IMR-90 (cell line): ENCODE measurements around the gene VPS11. TPM values are rescaled to one million over a fixed set of nuclear protein-coding genes. Genes with fewer than 3 reads are reported as not detected.

Experiments
- ATAC-seq: fragments of 200-7000 bp; cut with Tn5 transposase; 2 replicates; pipeline ENCODE4 v1.9.1; 2020; ENCODE audit warnings: low read depth, mild to moderate bottlenecking, moderate library complexity
- BruUV-seq: library from RNA; stranded (reverse); fragments of 400-500 nt; replicated peaks from 2 replicates; lab custom pipeline; 2021; lab: Mats Ljungman, UMichigan
- CTCF ChIA-PET: fragments of 300-600 bp; formaldehyde crosslinking; extraction: SDS; loops from one replicate; lab custom pipeline; 2021; ENCODE audit warnings: antibody characterized with exemption; lab: Yijun Ruan, JAX
- POLR2A ChIA-PET: fragments of 300-600 bp; sonication (Branson Sonifier 250); formaldehyde crosslinking; loops from one replicate; lab custom pipeline; 2022; ENCODE audit warnings: antibody characterized with exemption; ENCODE audit not compliant: unreplicated experiment; lab: Charles Lee
- DNase-seq: peaks from one replicate; pipeline ENCODE4 v3.0.0; 2013
- H2AFZ ChIP-seq: replicated peaks from 2 replicates; pipeline ENCODE3; 2013; ENCODE audit warnings: low read length, mild to moderate bottlenecking; ENCODE audit not compliant: poor library complexity
- H2AK5ac ChIP-seq: 2 replicates; pipeline ENCODE4 v1.6.1; 2013; ENCODE audit warnings: low read depth, low read length, inconsistent platforms
- H2AK9ac ChIP-seq: replicated peaks from 2 replicates; pipeline ENCODE3; 2013; ENCODE audit warnings: mild to moderate bottlenecking, low read depth, low read length, moderate library complexity; ENCODE audit not compliant: poor library complexity
- H2BK120ac ChIP-seq: 2 replicates; pipeline ENCODE4 v1.6.1; 2013; ENCODE audit warnings: low read depth, low read length, inconsistent platforms
- H2BK15ac ChIP-seq: 3 replicates; pipeline ENCODE4 v1.6.1; 2013; ENCODE audit warnings: low read depth, low read length, inconsistent platforms
- H2BK20ac ChIP-seq: 2 replicates; pipeline ENCODE4 v1.6.1; 2013; ENCODE audit warnings: low read depth, mild to moderate bottlenecking, inconsistent platforms, low read length, moderate library complexity
- H2BK5ac ChIP-seq: 2 replicates; pipeline ENCODE4 v1.6.1; 2013; ENCODE audit warnings: mild to moderate bottlenecking, low read depth, low read length, inconsistent platforms; ENCODE audit not compliant: poor library complexity, severe bottlenecking
- H3K14ac ChIP-seq: replicated peaks from 2 replicates; pipeline ENCODE4 v1.6.1; 2013; ENCODE audit warnings: low read depth, low read length, inconsistent platforms
- H3K18ac ChIP-seq: 2 replicates; pipeline ENCODE4 v1.6.1; 2013; ENCODE audit warnings: low read depth, low read length, control low read depth
- H3K23ac ChIP-seq: 2 replicates; pipeline ENCODE4 v1.6.1; 2013; ENCODE audit warnings: low read depth, low read length, inconsistent platforms
- H3K27ac ChIP-seq: 2 replicates; pipeline ENCODE4 v1.5.1; 2013; ENCODE audit warnings: mild to moderate bottlenecking, control low read depth, low read length; ENCODE audit not compliant: insufficient read depth
- H3K27me3 ChIP-seq: 2 replicates; pipeline ENCODE4 v1.6.1; 2013; ENCODE audit warnings: low read length; ENCODE audit not compliant: control insufficient read depth, insufficient read depth
- H3K36me3 ChIP-seq: 2 replicates; pipeline ENCODE4 v1.6.1; 2013; ENCODE audit warnings: low read length, mixed read lengths; ENCODE audit not compliant: control insufficient read depth, insufficient read depth
- H3K4ac ChIP-seq: 2 replicates; pipeline ENCODE4 v1.6.1; 2013; ENCODE audit warnings: low read depth, low read length, inconsistent platforms
- H3K4me1 ChIP-seq: 2 replicates; pipeline ENCODE4 v1.6.1; 2013; ENCODE audit warnings: low read length, mixed read lengths; ENCODE audit not compliant: control insufficient read depth, insufficient read depth
- H3K4me2 ChIP-seq: 2 replicates; pipeline ENCODE4 v1.6.1; 2013; ENCODE audit warnings: low read depth, mild to moderate bottlenecking, control low read depth, low read length, moderate library complexity
- H3K4me3 ChIP-seq: 2 replicates; pipeline ENCODE4 v1.5.1; 2013; ENCODE audit warnings: low read depth, mild to moderate bottlenecking, control low read depth, low read length, moderate library complexity; ENCODE audit not compliant: insufficient read depth
- H3K56ac ChIP-seq: 2 replicates; pipeline ENCODE4 v1.6.1; 2013; ENCODE audit warnings: low read length, inconsistent platforms; ENCODE audit not compliant: insufficient read depth; ENCODE audit errors: extremely low read depth
- H3K79me1 ChIP-seq, 2 experiments: 2 replicates each; pipeline ENCODE4 v1.6.1; 2013; ENCODE audit warnings: low read length in 2 of 2, inconsistent platforms in 1 of 2, low read depth in 1 of 2
- H3K9ac ChIP-seq: 2 replicates; pipeline ENCODE4 v1.6.1; 2013; ENCODE audit warnings: low read depth, low read length, control low read depth
- H3K9me1 ChIP-seq: 2 replicates; pipeline ENCODE4 v1.6.1; 2013; ENCODE audit warnings: low read length, inconsistent platforms; ENCODE audit not compliant: insufficient read depth
- H3K9me3 ChIP-seq: 2 replicates; pipeline ENCODE4 v1.6.1; 2013; ENCODE audit warnings: low read length; ENCODE audit not compliant: control insufficient read depth, insufficient read depth
- H4K20me1 ChIP-seq: 2 replicates; pipeline ENCODE4 v1.6.1; 2013; ENCODE audit warnings: low read length, inconsistent platforms; ENCODE audit not compliant: insufficient read depth
- H4K5ac ChIP-seq: 2 replicates; pipeline ENCODE4 v1.6.1; 2013; ENCODE audit warnings: mild to moderate bottlenecking, low read depth, low read length, control low read depth
- H4K8ac ChIP-seq, 2 experiments: 2 replicates each; pipeline ENCODE4 v1.6.1; 2013; ENCODE audit warnings: low read depth in 2 of 2, low read length in 2 of 2, control low read depth in 1 of 2, inconsistent platforms in 1 of 2
- H4K91ac ChIP-seq: 2 replicates; pipeline ENCODE4 v1.6.1; 2013; ENCODE audit warnings: low read depth, low read length, inconsistent platforms; ENCODE audit not compliant: insufficient read depth
- CEBPB ChIP-seq: IDR thresholded peaks from 2 replicates; pipeline ENCODE4 v1.6.1; 2012; ENCODE audit warnings: low read depth, low read length, improper control_type of control experiment
- CHD1 ChIP-seq: IDR thresholded peaks from 2 replicates; pipeline ENCODE4 v1.6.1; 2012; ENCODE audit warnings: low read depth, low read length, improper control_type of control experiment
- ELK1 ChIP-seq: fragments of 150-350 bp; IDR thresholded peaks from 2 replicates; pipeline ENCODE4 v1.6.1; 2016; ENCODE audit warnings: low read depth, mild to moderate bottlenecking, low read length, moderate library complexity, borderline replicate concordance
- FOS ChIP-seq: fragments of 150-350 bp; IDR thresholded peaks from 2 replicates; pipeline ENCODE4 v1.6.1; 2016; ENCODE audit warnings: low read depth, low read length
- MAZ ChIP-seq: IDR thresholded peaks from 2 replicates; pipeline ENCODE4 v1.6.1; 2012; ENCODE audit warnings: low read depth, mild to moderate bottlenecking, low read length, improper control_type of control experiment, moderate library complexity, borderline replicate concordance
- MXI1 ChIP-seq: IDR thresholded peaks from 2 replicates; pipeline ENCODE4 v1.6.1; 2012; ENCODE audit warnings: low read depth, mild to moderate bottlenecking, low read length, moderate library complexity, borderline replicate concordance
- POLR2A ChIP-seq: IDR thresholded peaks from 2 replicates; pipeline ENCODE4 v1.6.1; 2012; ENCODE audit warnings: mild to moderate bottlenecking, low read depth, low read length
- RCOR1 ChIP-seq: IDR thresholded peaks from 2 replicates; pipeline ENCODE4 v1.6.1; 2012; ENCODE audit warnings: mild to moderate bottlenecking, low read length, improper control_type of control experiment; ENCODE audit not compliant: insufficient replicate concordance
- RFX5 ChIP-seq: IDR thresholded peaks from 2 replicates; pipeline ENCODE4 v1.8.0; 2012; ENCODE audit warnings: low read depth, mild to moderate bottlenecking, low read length, moderate library complexity
- SMC3 ChIP-seq: fragments of 150-350 bp; IDR thresholded peaks from 2 replicates; pipeline ENCODE4 v1.6.1; 2016; ENCODE audit warnings: low read depth, mild to moderate bottlenecking, antibody characterized with exemption, low read length, moderate library complexity
- WGBS, 2 experiments: methylation state at CpG; one replicate each; pipeline versions ENCODE4 v1.1.5 to v1.1.7; 2013; ENCODE audit warnings: missing lambda C conversion rate in 2 of 2; ENCODE audit not compliant: insufficient read length in 1 of 2; ENCODE audit errors: extremely low coverage in 2 of 2; 5-methylcytosine and 5-hydroxymethylcytosine counted together
- dilution Hi-C: fragments of 300-500 bp; cut with HindIII; formaldehyde crosslinking; loops from one replicate; pipeline ENCODE4 v1.14.3; 2018; ENCODE audit warnings: low sequenced_read_pairs; ENCODE audit not compliant: unreplicated experiment
- in situ Hi-C: fragments of 300-500 bp; cut with MboI; formaldehyde crosslinking; loops from 3 replicates; pipeline ENCODE4 v1.14.3; 2019; ENCODE audit warnings: low sequenced_read_pairs, inconsistent platforms, mixed read lengths
- intact Hi-C: fragments of 100-400 bp; cut with micrococcal nuclease; formaldehyde crosslinking; loops from 2 replicates; pipeline ENCODE4 v1.10.0; 2022
- polyA plus RNA-seq, 3 experiments: library from polyadenylated mRNA; depleted of rRNA; stranded (reverse); fragments of >200 nt; gene quantifications; 2 replicates each; pipeline ENCODE4 v1.2.3, GENCODE V29; 2012; ENCODE audit warnings: low replicate concordance in 1 of 3
- total RNA-seq: library from RNA; depleted of rRNA; stranded (reverse); fragments of >200 nt; gene quantifications from 2 replicates; pipeline ENCODE4 v1.2.3, GENCODE V29; 2012
- TF ChIP-seq, protein P1 (sequence below): conservative IDR thresholded peaks from 2 replicates; pipeline ENCODE4 v1.5.1; 2012; ENCODE audit warnings: mild to moderate bottlenecking, low read depth, low read length, improper control_type of control experiment
- TF ChIP-seq, protein P2 (sequence below): fragments of 150-350 bp; IDR thresholded peaks from 2 replicates; pipeline ENCODE4 v1.6.1; 2017; ENCODE audit warnings: mild to moderate bottlenecking, antibody characterized with exemption, low read length, low read depth

Gene VPS11
- total and polyA plus RNA-seq, 2 of the 4 experiments (the other 2 are of a cell fraction) = 19.7 to 30.5 TPM

- no TSS peak for BruUV-seq
- no peaks in the 10 kb centered on the region for H3K27me3 ChIP-seq
- ATAC-seq = peak; percentile 86
- peak within 1 kb of the TSS; percentile 97 for H2AFZ ChIP-seq
- H3K79me1 ChIP-seq = peaks cover 24 to 55% of the 10 kb centered on the region in 2 experiments
- peak within 1 kb of the TSS; percentile 98 for H4K91ac ChIP-seq
- peaks cover 8% of the 10 kb centered on the region for H3K4me1 ChIP-seq
- H3K9ac ChIP-seq = peak within 1 kb of the TSS; percentile 76
- peak within 1 kb of the TSS; percentile 99 for H2BK120ac ChIP-seq
- in situ Hi-C loops (loop anchor here (5.0 kb wide), 1 partner anchor 95 kb away; no protein-coding TSS in a partner anchor), dilution Hi-C loops (no loop called here), intact Hi-C loops (loop anchor here (1.0 to 10.0 kb wide), 3 partner anchors 95 to 373 kb away; no protein-coding TSS in a partner anchor)
- peak within 1 kb of the TSS; percentile 72 for H3K4me3 ChIP-seq
- peak within 1 kb of the TSS; percentile 99 for H3K56ac ChIP-seq
- peak within 1 kb of the TSS; percentile 90 for H3K18ac ChIP-seq
- H3K4me2 ChIP-seq = peak within 1 kb of the TSS; percentile 87
- H3K14ac ChIP-seq = peak within 1 kb of the TSS; percentile 99
- no peaks in the 10 kb centered on the region for H3K9me3 ChIP-seq
- peaks cover 17% of the 10 kb centered on the region for H3K9me1 ChIP-seq
- H2BK20ac ChIP-seq = peak within 1 kb of the TSS; percentile 98
- peak within 1 kb of the TSS; percentile 87 for H4K5ac ChIP-seq
- H2AK9ac ChIP-seq = peak within 1 kb of the TSS; percentile 97
- peaks cover 9% of the 10 kb centered on the region; the same call in 1 of the 2 replicates for H3K36me3 ChIP-seq
- no peaks in the 10 kb centered on the region for H4K20me1 ChIP-seq
- H3K27ac ChIP-seq = peak within 1 kb of the TSS; percentile 80
- peak within 1 kb of the TSS; percentile 94 for H3K4ac ChIP-seq
- peak within 1 kb of the TSS; percentile 72 to 100 for H4K8ac ChIP-seq
- POLR2A ChIA-PET = interaction anchor here (0.6 to 1.5 kb wide), 5 partner anchors 10 to 736 kb away, joined by 3 to 13 read pairs (median 6); partner anchors contain the start of gene HMBS
- H2AK5ac ChIP-seq = peak within 1 kb of the TSS; percentile 96
- WGBS, 2 experiments = no CpG with 5 or more reads among the region's 32 CpGs
- H3K23ac ChIP-seq = peak within 1 kb of the TSS; percentile 100
- CTCF ChIA-PET = interaction anchor here (1.3 to 1.8 kb wide), 2 partner anchors 44 to 236 kb away, joined by 3 to 9 read pairs; no protein-coding TSS in a partner anchor
- peak within 1 kb of the TSS; percentile 96; the same call in 2 of the 3 replicates for H2BK15ac ChIP-seq
- no peak for TF ChIP-seq CEBPB
- TF ChIP-seq ELK1 = no peak
- TF ChIP-seq SMC3 = no peak
- TF ChIP-seq MAZ = 0 out of 2 replicates have a peak, but pooled peaks have one; percentile 26
- TF ChIP-seq POLR2A = peak; percentile 41; the same call in 1 of the 2 replicates
- peak; percentile 68; the same call in 1 of the 2 replicates for TF ChIP-seq MXI1
- no peak for TF ChIP-seq FOS
- TF ChIP-seq, protein P1, sequence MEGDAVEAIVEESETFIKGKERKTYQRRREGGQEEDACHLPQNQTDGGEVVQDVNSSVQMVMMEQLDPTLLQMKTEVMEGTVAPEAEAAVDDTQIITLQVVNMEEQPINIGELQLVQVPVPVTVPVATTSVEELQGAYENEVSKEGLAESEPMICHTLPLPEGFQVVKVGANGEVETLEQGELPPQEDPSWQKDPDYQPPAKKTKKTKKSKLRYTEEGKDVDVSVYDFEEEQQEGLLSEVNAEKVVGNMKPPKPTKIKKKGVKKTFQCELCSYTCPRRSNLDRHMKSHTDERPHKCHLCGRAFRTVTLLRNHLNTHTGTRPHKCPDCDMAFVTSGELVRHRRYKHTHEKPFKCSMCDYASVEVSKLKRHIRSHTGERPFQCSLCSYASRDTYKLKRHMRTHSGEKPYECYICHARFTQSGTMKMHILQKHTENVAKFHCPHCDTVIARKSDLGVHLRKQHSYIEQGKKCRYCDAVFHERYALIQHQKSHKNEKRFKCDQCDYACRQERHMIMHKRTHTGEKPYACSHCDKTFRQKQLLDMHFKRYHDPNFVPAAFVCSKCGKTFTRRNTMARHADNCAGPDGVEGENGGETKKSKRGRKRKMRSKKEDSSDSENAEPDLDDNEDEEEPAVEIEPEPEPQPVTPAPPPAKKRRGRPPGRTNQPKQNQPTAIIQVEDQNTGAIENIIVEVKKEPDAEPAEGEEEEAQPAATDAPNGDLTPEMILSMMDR = no peak
- TF ChIP-seq, protein P2, sequence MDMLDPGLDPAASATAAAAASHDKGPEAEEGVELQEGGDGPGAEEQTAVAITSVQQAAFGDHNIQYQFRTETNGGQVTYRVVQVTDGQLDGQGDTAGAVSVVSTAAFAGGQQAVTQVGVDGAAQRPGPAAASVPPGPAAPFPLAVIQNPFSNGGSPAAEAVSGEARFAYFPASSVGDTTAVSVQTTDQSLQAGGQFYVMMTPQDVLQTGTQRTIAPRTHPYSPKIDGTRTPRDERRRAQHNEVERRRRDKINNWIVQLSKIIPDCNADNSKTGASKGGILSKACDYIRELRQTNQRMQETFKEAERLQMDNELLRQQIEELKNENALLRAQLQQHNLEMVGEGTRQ = peak; percentile 95
- TF ChIP-seq RCOR1 = no peak
- TF ChIP-seq RFX5 = no peak
- no peak for TF ChIP-seq CHD1
- peak; percentile 97 for DNase-seq
- peak within 1 kb of the TSS; percentile 98 for H2BK5ac ChIP-seq
Measured at GRCh38 chr11:119101759-119102423, 34.3 kb downstream of the VPS11 start, which contains the start of gene DPAGT1. DPAGT1 (minus strand) TSS chr11:119101853; CDS start chr11:119101655, 198 bp downstream.
